ENCODE results near the gene CAMK2G. TPM values are rescaled to one million over a fixed set of nuclear protein-coding genes. Genes with fewer than 3 reads are reported as not detected.

The CAMK2G gene
- total RNA-seq, 4 donors from 2014 or later = 48.6 to 67.5 (median 51.7) TPM

DNA sequence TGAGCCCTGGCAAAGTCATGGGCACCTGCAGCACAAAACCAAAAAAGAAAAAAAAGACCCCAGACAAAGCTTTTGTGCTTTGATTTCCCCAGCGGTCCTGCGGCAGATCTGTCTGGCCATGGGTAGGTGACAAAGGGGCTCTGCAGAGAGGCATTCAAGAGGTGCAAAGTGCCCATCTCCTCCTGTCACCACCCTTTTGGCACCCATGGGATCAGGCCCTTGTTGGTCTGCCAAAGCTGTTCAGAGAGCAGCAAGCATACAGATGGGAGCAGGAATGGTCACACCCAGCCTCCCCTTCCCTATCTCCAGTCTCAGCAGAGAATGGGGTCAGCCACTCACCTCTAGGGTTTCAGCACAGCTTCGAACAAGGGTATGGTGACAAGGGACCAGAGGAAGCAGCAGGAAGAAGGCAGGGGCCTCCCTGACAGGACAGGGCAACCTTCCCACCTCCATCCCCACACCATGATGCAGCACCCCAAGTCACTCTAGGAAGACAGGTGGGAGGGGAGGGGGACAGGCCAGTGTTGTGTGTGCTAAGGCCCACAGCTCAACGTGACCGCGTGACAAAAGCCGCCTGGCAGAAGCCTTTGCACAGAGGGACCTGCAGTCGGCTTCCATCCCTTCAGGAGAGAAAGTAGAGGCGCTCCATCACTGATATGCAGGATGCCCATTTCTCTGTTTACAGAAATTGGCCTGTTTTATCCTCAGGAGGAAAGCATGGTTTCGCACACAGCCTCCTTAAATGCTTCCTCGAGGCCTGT lies 6.3 kb downstream of the CAMK2G start:
- H3K27me3 ChIP-seq = no peaks in the 10 kb centered on the region
- no peak for DNase-seq
- H3K9me3 ChIP-seq = no peaks in the 10 kb centered on the region
- intact Hi-C loops (cut with DNase I; ENCODE audit: low total_unique reads) = loop anchor here (2.0 kb wide), 1 partner anchor 17 kb away; no protein-coding TSS in a partner anchor
- in situ Hi-C loops (cut with MboI; ENCODE audit: low sequenced_read_pairs in 4 of 4) = no loop called here
- peak overlapping the region; percentile 63 to 97 (median 80) for H3K27ac ChIP-seq
- TF ChIP-seq, protein P1, sequence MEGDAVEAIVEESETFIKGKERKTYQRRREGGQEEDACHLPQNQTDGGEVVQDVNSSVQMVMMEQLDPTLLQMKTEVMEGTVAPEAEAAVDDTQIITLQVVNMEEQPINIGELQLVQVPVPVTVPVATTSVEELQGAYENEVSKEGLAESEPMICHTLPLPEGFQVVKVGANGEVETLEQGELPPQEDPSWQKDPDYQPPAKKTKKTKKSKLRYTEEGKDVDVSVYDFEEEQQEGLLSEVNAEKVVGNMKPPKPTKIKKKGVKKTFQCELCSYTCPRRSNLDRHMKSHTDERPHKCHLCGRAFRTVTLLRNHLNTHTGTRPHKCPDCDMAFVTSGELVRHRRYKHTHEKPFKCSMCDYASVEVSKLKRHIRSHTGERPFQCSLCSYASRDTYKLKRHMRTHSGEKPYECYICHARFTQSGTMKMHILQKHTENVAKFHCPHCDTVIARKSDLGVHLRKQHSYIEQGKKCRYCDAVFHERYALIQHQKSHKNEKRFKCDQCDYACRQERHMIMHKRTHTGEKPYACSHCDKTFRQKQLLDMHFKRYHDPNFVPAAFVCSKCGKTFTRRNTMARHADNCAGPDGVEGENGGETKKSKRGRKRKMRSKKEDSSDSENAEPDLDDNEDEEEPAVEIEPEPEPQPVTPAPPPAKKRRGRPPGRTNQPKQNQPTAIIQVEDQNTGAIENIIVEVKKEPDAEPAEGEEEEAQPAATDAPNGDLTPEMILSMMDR (IDR thresholded peaks at IDR 0.05 in 4 of 5, conservative IDR thresholded peaks at IDR 0.05 in 1 of 5) = no peak
- TF ChIP-seq POLR2A (IDR thresholded peaks at IDR 0.05) = no peak
- no peak overlapping the region for H3K4me3 ChIP-seq
- H3K36me3 ChIP-seq = peaks cover 0 to 4% of the 10 kb centered on the region in 2 donors
- H3K4me1 ChIP-seq = peaks cover 80 to 92% of the 10 kb centered on the region in 2 donors
- ATAC-seq = no peak

DNA sequence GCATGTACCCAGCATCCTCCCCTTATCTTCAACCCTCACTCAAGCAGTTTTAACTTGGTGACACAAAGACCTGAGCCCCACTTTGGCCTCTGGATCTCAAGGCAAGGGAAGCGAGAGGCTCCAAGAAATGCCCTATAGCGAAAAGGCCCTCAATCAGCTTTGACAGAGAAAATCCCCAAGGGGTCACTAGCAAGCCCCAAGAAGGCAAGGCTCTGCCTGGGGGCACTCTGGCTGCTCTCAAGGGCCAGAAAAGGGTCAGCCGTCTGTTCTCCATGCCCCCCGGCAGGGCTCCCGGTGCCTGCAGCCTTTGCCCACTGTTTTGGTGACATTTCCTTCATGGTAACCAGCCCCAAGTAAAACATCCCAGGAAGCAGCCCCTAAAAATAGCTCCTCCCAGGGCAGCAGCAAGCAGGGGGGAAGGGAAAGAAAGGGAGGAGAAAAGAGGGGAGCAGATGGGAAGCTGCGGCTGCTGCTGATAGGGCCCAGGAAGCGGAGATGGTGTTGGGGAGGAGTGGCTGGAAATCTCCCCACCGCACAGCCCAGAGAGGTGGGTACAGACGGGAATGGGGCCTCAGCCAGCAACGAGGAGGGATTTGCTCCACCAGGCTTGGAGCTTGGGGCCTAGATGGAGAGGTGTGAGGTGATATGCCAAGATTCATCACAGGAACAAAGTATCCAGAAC lies 7.1 kb downstream of the CAMK2G start:
- intact Hi-C loops (cut with DNase I; ENCODE audit: low total_unique reads) (loop anchor here (2.0 kb wide), 1 partner anchor 16 kb away; no protein-coding TSS in a partner anchor), in situ Hi-C loops (cut with MboI; ENCODE audit: low sequenced_read_pairs in 4 of 4) (no loop called here)
- ATAC-seq (no peak), DNase-seq (no peak)
- peaks cover 78 to 85% of the 10 kb centered on the region in 2 donors for H3K4me1 ChIP-seq
- H3K4me3 ChIP-seq = no peak overlapping the region
- H3K36me3 ChIP-seq = peaks cover 0 to 4% of the 10 kb centered on the region in 2 donors
- H3K27me3 ChIP-seq = no peaks in the 10 kb centered on the region
- H3K27ac ChIP-seq = peak overlapping the region; percentile 63 to 97 (median 80)
- no peak for TF ChIP-seq POLR2A (IDR thresholded peaks at IDR 0.05)
- TF ChIP-seq, protein P1 (IDR thresholded peaks at IDR 0.05 in 4 of 5, conservative IDR thresholded peaks at IDR 0.05 in 1 of 5) = no peak
- H3K9me3 ChIP-seq = no peaks in the 10 kb centered on the region

DNA sequence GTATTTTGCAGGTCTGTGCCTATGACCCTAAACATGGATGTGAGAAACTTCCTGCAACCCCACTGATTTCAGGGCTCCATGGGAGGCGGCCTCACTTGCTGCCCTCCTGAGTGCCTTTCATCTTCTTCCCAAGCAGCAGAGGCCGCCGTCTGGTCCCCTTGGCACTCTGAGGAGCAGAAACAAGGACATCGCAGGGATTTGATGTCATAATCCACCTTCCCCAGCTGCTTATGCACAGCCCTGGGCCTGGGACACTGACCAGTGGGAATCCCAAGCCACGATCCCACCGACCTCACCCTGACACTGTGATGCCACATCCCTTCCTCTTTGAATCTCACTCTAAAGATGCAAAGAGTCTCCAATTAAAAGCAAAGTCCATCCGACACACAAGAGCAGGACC lies 7.7 kb downstream of the CAMK2G start:
- no peak overlapping the region for H3K4me3 ChIP-seq
- peaks cover 71 to 79% of the 10 kb centered on the region in 2 donors for H3K4me1 ChIP-seq
- H3K36me3 ChIP-seq = peaks cover 0 to 4% of the 10 kb centered on the region in 2 donors
- no peaks in the 10 kb centered on the region for H3K27me3 ChIP-seq
- no peak for TF ChIP-seq POLR2A (IDR thresholded peaks at IDR 0.05)
- TF ChIP-seq, protein P1 (IDR thresholded peaks at IDR 0.05 in 4 of 5, conservative IDR thresholded peaks at IDR 0.05 in 1 of 5) = no peak
- H3K27ac ChIP-seq = peak overlapping the region; percentile 63 to 97 (median 80)
- no peaks in the 10 kb centered on the region for H3K9me3 ChIP-seq
- ATAC-seq = no peak
- DNase-seq = no peak
- in situ Hi-C loops (cut with MboI; ENCODE audit: low sequenced_read_pairs in 4 of 4) = no loop called here
- intact Hi-C loops (cut with DNase I; ENCODE audit: low total_unique reads) = loop anchor here (2.0 kb wide), 1 partner anchor 16 kb away; no protein-coding TSS in a partner anchor

DNA sequence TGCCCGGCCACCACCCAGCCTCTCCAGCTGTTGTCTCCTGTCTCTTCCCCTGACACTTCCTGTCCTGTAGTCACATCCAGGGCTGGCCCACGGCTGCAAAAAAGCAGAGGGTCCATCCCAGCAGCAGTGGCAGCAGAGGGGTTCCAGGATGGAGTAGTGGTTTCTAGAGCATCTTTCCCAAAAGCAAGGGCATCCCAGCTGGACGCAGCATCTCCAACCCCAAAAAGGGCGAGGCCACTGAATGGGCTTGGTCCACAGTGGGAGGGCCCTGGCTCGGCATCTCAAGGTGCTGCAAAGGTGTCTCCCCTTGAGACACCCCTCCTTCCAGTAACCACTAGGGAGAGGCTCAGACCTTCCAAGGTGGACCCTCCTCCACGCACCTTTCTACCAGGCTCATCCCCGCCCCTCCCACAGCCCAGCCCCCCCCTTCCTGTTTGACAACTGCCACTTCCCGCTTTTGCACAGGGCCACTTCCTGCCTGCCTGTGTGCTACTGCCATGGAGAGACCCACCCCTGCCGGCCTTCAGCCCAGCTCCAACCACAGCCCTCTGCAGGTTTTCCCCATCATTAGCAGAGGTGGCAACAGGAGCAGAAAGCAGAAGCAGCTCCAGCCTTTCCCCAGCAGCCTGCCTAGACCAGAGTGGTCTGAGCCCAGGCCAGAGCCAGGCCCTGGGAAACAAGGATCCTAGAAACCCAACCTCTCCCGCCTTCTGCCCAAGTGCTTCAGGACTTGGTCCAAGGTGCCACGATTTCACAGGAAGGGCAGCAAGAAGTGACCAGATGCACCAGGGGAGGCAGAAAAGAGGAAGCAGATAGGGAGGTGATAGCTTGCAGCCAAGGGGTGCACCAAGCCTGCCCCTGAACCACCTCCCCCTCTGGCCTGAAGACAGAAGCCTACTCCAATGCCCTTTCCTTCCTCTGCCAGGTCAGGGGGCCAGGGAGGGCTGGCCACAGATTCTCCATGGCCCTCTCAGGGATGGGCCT lies 8.6 kb downstream of the CAMK2G start:
- H3K4me3 ChIP-seq = no peak overlapping the region
- peaks cover 0 to 4% of the 10 kb centered on the region in 2 donors for H3K36me3 ChIP-seq
- no peak for ATAC-seq
- in situ Hi-C loops (cut with MboI; ENCODE audit: low sequenced_read_pairs in 4 of 4) = no loop called here
- no peaks in the 10 kb centered on the region for H3K27me3 ChIP-seq
- no peaks in the 10 kb centered on the region for H3K9me3 ChIP-seq
- TF ChIP-seq, protein P1 (IDR thresholded peaks at IDR 0.05 in 4 of 5, conservative IDR thresholded peaks at IDR 0.05 in 1 of 5) = no peak
- no peak for TF ChIP-seq POLR2A (IDR thresholded peaks at IDR 0.05)
- peaks cover 64 to 72% of the 10 kb centered on the region in 2 donors for H3K4me1 ChIP-seq
- no peak for DNase-seq
- intact Hi-C loops (cut with DNase I; ENCODE audit: low total_unique reads) = loop anchor here (2.0 kb wide), 1 partner anchor 15 kb away; no protein-coding TSS in a partner anchor
- H3K27ac ChIP-seq = peak overlapping the region; percentile 15 to 93 (median 60)
